Measurements from ENCODE around the gene SMARCAD1.
"Not testable (repeated sequence)": the region's sequence is repeated elsewhere in the genome, so short reads cannot be mapped to it uniquely, and the experiment has no call there.

The SMARCAD1 gene

GRCh38 chr4:94228493-94229216 lies 21.0 kb downstream of the SMARCAD1 start:
- no peak for DNase-seq

DNA sequence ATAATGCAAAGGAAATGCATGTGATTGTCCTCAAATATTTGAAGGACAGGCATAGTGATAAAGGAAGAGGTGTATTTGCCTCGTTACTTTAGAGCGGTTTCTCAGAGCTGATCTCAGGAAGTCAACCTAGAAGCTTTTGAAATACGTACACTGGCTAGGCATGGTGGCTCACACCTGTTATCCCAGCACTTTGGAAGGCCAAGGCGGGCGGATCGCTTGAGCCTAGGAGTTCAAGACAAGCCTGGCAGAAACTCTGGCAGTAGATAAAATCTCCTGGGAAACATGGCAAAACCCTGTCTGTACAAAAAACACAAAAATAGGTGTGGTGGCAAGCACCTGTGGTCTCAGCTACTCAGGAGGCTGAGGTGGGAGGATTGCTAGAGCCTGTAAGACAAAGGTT lies 24.9 kb downstream of the SMARCAD1 start:
- DNase-seq: no peak

GRCh38 chr4:94235825-94236224 lies 28.2 kb downstream of the SMARCAD1 start:
- no peak for DNase-seq

DNA sequence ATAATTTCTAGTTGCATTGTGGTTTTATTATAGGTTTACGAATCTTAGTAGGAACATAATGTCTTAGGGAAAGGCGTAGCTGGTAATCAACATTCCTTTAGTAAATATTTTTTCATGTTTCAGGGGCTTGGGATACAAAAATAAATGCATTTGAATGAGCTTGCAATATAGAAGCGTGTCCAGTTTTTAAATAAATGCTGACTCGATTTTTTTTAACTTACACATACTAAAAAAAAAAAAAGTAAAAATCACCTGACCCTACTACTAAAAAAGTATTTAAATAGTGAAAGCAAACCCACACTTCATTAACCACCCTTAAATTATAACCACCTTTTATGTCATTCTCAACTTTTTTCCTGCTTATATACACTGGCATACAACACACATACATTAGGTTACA lies 29.6 kb downstream of the SMARCAD1 start:
- DNase-seq: no peak

DNA sequence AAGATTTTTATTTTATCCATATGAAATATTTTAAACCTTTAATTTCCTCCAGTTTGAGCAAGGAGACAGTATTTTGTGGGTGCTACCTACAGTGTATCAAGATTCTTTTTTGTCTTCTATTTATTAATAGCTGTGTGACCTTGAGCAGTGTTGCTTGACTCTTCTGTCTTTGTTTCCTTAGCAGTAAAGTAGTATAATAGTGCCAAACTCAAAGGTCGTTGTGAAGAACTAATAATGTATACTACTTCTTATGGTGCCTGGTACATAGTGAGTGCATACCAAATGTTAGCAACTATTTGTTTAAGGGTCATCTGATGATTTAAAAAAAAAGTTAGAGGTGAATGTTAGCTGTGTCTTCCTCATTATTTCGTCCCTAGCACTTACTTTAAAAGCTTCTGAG lies 30.5 kb downstream of the SMARCAD1 start:
- DNase-seq: no peak

DNA sequence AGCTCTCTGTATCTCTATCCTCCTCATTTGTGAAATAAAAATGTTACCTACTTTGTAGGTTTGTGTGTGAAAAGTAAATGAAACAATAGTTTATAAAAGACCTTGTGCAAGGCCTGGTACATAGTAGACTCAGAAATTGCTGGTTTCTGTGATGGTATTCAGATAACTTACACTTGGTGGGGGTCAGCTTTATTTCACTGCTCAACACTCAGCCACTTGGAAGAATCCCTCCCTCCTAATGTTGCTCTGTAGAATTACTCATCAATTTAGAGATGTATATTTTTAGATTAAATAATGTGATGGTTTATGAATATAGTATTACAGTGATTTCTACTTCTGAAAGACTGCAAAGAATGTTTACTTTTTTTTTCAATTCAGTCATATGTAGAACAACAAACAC lies 32.7 kb downstream of the SMARCAD1 start:
- DNase-seq: no peak

- no peak for DNase-seq
Observed at GRCh38 chr4:94244087-94244828, 36.6 kb downstream of the SMARCAD1 start.

- no peak for DNase-seq
Observed at GRCh38 chr4:94244829-94245185, 37.1 kb downstream of the SMARCAD1 start.

GRCh38 chr4:94251094-94251493 lies 43.4 kb downstream of the SMARCAD1 start:
- peak; percentile 27 for DNase-seq

DNA sequence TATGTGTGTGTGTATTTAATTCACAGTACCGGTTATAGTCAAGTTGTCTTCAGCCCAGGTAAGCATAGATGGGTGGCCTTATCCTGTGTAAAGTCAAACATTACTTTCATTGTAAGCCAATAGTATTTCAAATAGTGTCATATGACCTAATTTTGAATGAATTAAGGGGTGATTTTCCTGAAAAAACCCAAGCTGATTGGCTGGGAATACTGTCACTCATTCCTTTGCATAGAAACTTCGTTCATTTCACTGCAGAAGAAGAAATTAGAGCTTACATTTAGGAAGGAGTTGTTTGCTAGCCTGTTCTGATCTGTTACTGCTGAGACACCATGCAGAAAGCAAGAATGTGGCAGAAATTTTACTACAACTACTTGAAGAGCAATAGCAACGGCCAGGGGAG lies 45.4 kb downstream of the SMARCAD1 start:
- DNase-seq: no peak

- DNase-seq: peak; percentile 8
Observed at GRCh38 chr4:94256144-94256783, 48.6 kb downstream of the SMARCAD1 start.

- peak; percentile 25 for DNase-seq
Observed at GRCh38 chr4:94256828-94257227, 49.2 kb downstream of the SMARCAD1 start.

DNA sequence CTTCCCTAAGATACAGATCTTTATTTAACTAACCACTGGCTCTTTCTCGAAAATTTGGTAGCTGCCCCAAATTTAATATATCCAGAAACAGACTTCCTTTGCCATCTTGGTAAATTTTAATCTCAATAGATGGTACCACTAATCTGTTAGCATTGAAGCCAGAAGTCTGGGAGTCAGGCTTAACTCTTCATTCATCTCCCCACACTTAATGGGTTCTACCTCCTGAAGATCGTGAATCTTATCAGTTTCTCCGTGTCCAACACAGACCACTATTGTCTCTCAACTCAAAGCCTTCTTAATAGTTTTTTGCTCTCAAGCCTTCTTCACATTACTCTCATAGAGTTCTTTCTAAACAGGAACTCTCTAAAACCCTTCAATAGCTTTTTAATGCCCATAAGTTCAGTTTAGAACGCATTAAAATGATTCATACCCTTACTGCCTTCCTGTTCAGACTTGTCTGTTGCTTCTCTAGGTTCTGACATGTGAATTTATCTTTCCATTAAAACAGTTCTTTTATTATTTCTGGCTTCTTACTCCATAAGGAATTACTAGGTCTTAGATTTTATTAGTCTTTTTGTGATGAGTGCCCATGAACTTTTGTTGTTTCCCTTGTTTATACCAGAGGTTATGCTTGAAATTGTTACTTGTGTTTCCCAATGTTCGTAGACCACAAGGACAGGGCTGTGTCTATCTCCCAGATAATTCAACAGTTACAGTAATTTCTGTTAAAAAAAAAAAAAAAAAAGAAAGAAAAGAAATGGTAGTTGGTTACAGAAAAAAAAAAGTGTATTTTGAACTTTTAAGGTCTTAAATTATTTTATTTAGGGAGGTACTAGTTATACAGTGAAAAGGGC lies 54.7 kb downstream of the SMARCAD1 start:
- DNase-seq: no peak

GRCh38 chr4:94267037-94267436 lies 59.4 kb downstream of the SMARCAD1 start:
- DNase-seq: no peak

DNA sequence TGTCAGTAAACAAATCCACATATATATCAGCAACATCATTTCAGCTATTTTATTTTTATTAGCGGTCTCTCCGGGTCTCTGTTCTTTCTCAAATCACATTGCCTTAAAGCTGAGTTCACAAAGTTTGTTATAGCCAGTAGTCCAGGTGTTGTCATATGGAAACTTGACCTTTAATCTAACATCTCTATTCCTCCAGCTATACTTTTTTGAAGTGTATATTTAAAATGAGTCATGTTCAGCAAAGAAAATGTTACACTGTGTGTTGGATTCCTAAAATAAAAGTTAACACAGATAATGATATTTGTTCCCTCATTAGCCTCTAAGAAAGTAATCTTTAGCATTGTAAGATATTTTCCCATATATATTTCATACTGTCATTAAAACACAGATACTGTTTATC lies 63.6 kb downstream of the SMARCAD1 start:
- DNase-seq: no peak

GRCh38 chr4:94274912-94275311 lies 67.2 kb downstream of the SMARCAD1 start:
- DNase-seq: no peak

DNA sequence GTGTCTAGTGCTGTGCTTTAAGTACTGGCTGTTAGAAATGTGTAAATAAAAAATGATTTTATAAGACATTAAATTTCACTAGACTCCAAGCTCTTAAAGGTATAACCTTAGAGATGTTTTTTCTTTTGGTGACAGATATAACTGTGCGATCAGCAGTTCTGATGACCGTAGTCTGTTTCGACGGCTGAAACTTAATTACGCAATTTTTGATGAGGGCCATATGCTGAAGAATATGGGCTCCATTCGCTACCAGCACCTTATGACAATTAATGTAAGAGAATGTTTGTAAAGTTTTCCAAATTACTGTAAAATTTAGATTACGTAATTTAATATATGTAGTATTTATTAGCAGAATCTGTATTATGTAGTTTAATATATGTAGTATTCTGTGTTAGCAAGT lies 68.5 kb downstream of the SMARCAD1 start:
- DNase-seq: no peak

- DNase-seq: no peak
Observed at GRCh38 chr4:94277534-94277933, 69.9 kb downstream of the SMARCAD1 start.

DNA sequence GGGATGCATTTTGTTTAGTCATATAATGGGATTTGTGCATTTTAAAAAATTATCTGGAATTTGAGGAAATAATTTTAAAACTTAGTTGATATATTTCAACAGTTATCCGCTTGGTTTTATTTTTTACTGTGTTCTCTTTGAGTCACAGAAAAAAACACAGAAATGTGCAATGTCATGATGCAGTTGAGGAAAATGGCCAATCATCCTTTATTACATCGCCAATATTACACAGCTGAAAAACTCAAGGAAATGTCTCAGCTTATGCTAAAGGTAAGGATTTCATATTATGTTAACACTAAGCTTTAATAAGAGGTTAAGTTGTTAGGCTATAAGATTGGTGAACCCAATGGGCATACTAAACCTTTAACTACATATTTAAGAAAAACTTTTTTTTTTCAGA lies 71.1 kb downstream of the SMARCAD1 start:
- no peak for DNase-seq

DNA sequence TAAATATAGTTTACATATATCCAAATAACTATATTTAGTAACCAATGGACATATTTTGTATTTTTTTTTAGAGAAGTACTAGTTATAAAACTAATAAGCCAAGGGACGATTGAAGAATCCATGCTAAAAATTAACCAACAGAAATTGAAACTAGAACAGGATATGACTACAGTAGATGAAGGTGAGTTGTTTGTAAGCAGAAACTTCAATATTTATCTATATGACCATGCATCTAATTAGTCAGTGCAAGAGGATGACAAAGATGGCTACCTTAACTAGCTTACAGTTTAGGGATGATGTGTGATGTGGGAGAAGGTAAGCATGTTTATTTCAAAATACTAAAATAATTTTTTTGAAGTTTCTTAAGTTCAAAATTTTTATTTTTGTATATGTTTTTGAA lies 77.2 kb downstream of the SMARCAD1 start:
- DNase-seq: peak; percentile 10

DNA sequence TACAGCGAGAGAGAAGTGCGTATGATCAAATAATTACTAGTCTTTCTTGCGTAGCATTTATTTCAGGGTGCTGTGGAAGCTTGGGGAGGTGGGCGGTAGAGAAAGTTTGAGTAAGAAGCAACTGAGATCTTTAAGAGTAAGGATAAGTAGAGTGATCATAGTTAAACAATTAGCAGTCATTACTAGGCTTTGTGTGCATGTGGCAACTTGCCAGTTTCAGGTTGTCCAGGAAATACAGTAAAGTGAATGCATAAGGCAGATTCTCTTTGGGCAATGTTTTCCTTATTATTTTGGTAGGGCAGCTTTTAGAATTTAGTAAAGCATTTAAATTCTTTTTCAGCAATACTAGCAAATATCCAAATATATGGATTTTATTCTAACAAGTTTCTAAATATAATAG lies 78.0 kb downstream of the SMARCAD1 start:
- DNase-seq: no peak

DNA sequence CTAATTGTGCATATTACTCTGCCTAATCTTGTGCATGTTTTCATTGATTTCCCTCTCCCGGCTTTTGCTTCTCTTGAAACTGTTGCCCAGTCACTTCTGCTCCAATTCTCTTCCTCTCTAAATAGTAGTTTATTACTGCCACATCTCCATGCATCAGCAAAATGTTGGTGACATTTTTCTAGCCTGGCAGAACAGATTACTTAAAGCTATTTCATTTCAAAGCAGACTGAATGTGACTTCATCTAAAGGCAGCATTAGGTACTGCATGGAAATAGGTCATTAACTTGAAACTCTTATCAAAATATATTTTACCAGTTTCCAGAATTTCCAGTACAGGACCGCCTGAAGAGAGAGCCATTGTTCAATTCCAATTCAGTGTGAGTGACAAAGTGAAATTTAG lies 82.6 kb downstream of the SMARCAD1 start:
- no peak for DNase-seq

DNA sequence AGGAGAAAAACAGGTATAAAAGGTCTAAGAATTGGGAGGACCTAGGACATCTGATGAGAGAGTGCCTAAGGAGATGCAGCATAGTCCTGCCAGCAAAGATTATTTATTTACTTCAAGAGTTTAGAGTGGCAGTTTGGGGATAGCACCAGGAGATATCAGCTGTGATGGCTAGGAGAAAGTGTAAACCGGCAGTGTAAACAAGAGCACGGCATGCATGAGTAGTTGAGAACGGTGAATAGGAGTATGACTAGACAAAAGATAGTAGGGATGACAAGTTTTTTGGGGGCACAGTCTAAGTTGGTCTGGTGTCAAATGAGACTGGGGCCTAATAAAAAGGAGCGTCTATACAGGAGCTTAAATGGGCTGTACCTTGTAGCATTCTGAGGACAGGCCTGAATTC lies 86.3 kb downstream of the SMARCAD1 start:
- DNase-seq: not testable (repeated sequence)
